ENCODE results near the gene HSPBAP1. TPM values are rescaled to one million over a fixed set of nuclear protein-coding genes. Genes with fewer than 3 reads are reported as not detected.

Gene HSPBAP1
- total and polyA plus RNA-seq, 4 donors: 8.3 to 10.1 (median 9.4) TPM

- Histone ChIP-seq H3K36me3 (ENCODE audit: control insufficient read depth, insufficient read depth, low read length) (no peaks in the 10 kb centered on the region), H3K27ac (ENCODE audit: low read depth, low read length) (no peak overlapping the region), H3K4me1 (ENCODE audit: control insufficient read depth, insufficient read depth, low read length) (no peaks in the 10 kb centered on the region), H3K9me3 (ENCODE audit: control insufficient read depth, insufficient read depth, low read length) (no peaks in the 10 kb centered on the region), H3K27me3 (ENCODE audit: control insufficient read depth, insufficient read depth, low read length) (no peaks in the 10 kb centered on the region), H3K4me3 (ENCODE audit: low read depth, low read length) (no peak overlapping the region)
- 91% methylated on average over 1 of the region's 2 CpGs for WGBS (ENCODE audit: insufficient coverage)
- no peak for DNase-seq (ENCODE audit: low read depth in 4 of 6, low spot score in 6 of 6)
Measured at GRCh38 chr3:122787872-122788271, 5.8 kb downstream of the HSPBAP1 start.

DNA sequence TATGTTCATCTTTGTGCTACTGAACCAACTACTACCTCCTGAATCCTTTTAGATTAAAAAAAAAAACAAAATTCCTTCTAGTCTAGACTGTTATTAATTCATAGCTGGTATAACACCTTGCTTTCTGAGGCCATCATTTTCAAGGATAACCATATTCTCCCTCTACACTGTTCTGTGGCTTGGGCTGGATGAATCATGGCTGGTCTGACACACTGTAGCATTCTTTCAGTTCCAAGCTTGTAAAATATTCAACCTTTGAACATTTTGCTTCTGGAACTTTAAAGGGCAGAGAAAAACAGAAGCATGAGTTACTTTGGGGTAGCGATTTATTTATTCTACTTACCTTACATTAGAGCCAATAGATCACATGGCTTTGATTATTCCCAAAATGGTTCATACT is 7.6 kb downstream of the HSPBAP1 start:
- DNase-seq (ENCODE audit: low read depth in 4 of 6, low spot score in 6 of 6): no peak
- H3K4me1 ChIP-seq (ENCODE audit: control insufficient read depth, insufficient read depth, low read length): no peaks in the 10 kb centered on the region
- no peaks in the 10 kb centered on the region for H3K9me3 ChIP-seq (ENCODE audit: control insufficient read depth, insufficient read depth, low read length)
- no peaks in the 10 kb centered on the region for H3K27me3 ChIP-seq (ENCODE audit: control insufficient read depth, insufficient read depth, low read length)
- whole genome bisulfite sequencing (ENCODE audit: insufficient coverage): no CpG with 5 or more reads among the region's 1 CpG
- H3K36me3 ChIP-seq (ENCODE audit: control insufficient read depth, insufficient read depth, low read length): no peaks in the 10 kb centered on the region
- H3K27ac ChIP-seq (ENCODE audit: low read depth, low read length): no peak overlapping the region
- no peak overlapping the region for H3K4me3 ChIP-seq (ENCODE audit: low read depth, low read length)

GRCh38 chr3:122785231-122785630 is 8.4 kb downstream of the HSPBAP1 start:
- Histone ChIP-seq H3K27ac (ENCODE audit: low read depth, low read length) (no peak overlapping the region), H3K9me3 (ENCODE audit: control insufficient read depth, insufficient read depth, low read length) (no peaks in the 10 kb centered on the region), H3K4me3 (ENCODE audit: low read depth, low read length) (no peak overlapping the region), H3K4me1 (ENCODE audit: control insufficient read depth, insufficient read depth, low read length) (no peaks in the 10 kb centered on the region), H3K36me3 (ENCODE audit: control insufficient read depth, insufficient read depth, low read length) (no peaks in the 10 kb centered on the region), H3K27me3 (ENCODE audit: control insufficient read depth, insufficient read depth, low read length) (no peaks in the 10 kb centered on the region)
- DNase-seq (ENCODE audit: low read depth in 4 of 6, low spot score in 6 of 6): no peak
- no CpG with 5 or more reads among the region's 1 CpG for WGBS (ENCODE audit: insufficient coverage)

- Histone ChIP-seq H3K27me3 (ENCODE audit: control insufficient read depth, insufficient read depth, low read length) (no peaks in the 10 kb centered on the region), H3K4me1 (ENCODE audit: control insufficient read depth, insufficient read depth, low read length) (no peaks in the 10 kb centered on the region), H3K4me3 (ENCODE audit: low read depth, low read length) (no peak overlapping the region), H3K36me3 (ENCODE audit: control insufficient read depth, insufficient read depth, low read length) (no peaks in the 10 kb centered on the region), H3K9me3 (ENCODE audit: control insufficient read depth, insufficient read depth, low read length) (no peaks in the 10 kb centered on the region), H3K27ac (ENCODE audit: low read depth, low read length) (no peak overlapping the region)
- WGBS (ENCODE audit: insufficient coverage): 100% methylated on average over 1 of the region's 1 CpG
- no peak for DNase-seq (ENCODE audit: low read depth in 4 of 6, low spot score in 6 of 6)
Measured at GRCh38 chr3:122784436-122784835, 9.2 kb downstream of the HSPBAP1 start.

DNA sequence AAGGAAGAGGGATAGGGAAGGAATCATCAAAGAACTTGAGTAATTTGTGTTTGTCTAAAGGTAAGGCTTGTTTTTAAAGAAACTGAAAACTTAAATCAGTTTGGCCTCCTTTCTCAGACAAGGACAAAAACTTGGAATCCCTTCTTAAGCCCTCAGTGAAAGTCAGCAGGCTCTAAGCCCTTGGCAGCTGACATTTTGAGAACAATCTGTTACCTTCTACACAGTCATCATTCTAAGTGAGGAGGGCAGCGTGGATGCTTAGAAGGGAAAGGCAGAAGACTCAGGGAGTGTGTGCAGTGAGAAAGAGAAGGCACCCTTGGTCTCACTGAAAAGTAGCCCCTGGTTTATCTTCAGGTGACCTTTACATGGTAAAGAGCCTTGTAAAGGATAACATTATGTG is 10.8 kb downstream of the HSPBAP1 start:
- Histone ChIP-seq H3K9me3 (ENCODE audit: control insufficient read depth, insufficient read depth, low read length) (no peaks in the 10 kb centered on the region), H3K36me3 (ENCODE audit: control insufficient read depth, insufficient read depth, low read length) (no peaks in the 10 kb centered on the region), H3K4me3 (ENCODE audit: low read depth, low read length) (no peak overlapping the region), H3K4me1 (ENCODE audit: control insufficient read depth, insufficient read depth, low read length) (no peaks in the 10 kb centered on the region), H3K27ac (ENCODE audit: low read depth, low read length) (no peak overlapping the region), H3K27me3 (ENCODE audit: control insufficient read depth, insufficient read depth, low read length) (no peaks in the 10 kb centered on the region)
- DNase-seq (ENCODE audit: low read depth in 4 of 6, low spot score in 6 of 6): no peak
- no CpG with 5 or more reads among the region's 1 CpG for WGBS (ENCODE audit: insufficient coverage)

- DNase-seq (ENCODE audit: low read depth in 4 of 6, low spot score in 6 of 6): no peak
- no CpG with 5 or more reads among the region's 3 CpGs for WGBS (ENCODE audit: insufficient coverage)
- H3K4me3 ChIP-seq (ENCODE audit: low read depth, low read length): no peak overlapping the region
- no peaks in the 10 kb centered on the region for H3K4me1 ChIP-seq (ENCODE audit: control insufficient read depth, insufficient read depth, low read length)
- H3K9me3 ChIP-seq (ENCODE audit: control insufficient read depth, insufficient read depth, low read length): no peaks in the 10 kb centered on the region
- no peak overlapping the region for H3K27ac ChIP-seq (ENCODE audit: low read depth, low read length)
- no peaks in the 10 kb centered on the region for H3K27me3 ChIP-seq (ENCODE audit: control insufficient read depth, insufficient read depth, low read length)
- no peaks in the 10 kb centered on the region for H3K36me3 ChIP-seq (ENCODE audit: control insufficient read depth, insufficient read depth, low read length)
Measured at GRCh38 chr3:122777563-122777962, 16.1 kb downstream of the HSPBAP1 start.

- no CpG with 5 or more reads among the region's 5 CpGs for WGBS (ENCODE audit: insufficient coverage)
- H3K9me3 ChIP-seq (ENCODE audit: control insufficient read depth, insufficient read depth, low read length): no peaks in the 10 kb centered on the region
- no peak overlapping the region for H3K4me3 ChIP-seq (ENCODE audit: low read depth, low read length)
- H3K4me1 ChIP-seq (ENCODE audit: control insufficient read depth, insufficient read depth, low read length): no peaks in the 10 kb centered on the region
- no peaks in the 10 kb centered on the region for H3K36me3 ChIP-seq (ENCODE audit: control insufficient read depth, insufficient read depth, low read length)
- H3K27me3 ChIP-seq (ENCODE audit: control insufficient read depth, insufficient read depth, low read length): no peaks in the 10 kb centered on the region
- H3K27ac ChIP-seq (ENCODE audit: low read depth, low read length): no peak overlapping the region
- no peak for DNase-seq (ENCODE audit: low read depth in 4 of 6, low spot score in 6 of 6)
Measured at GRCh38 chr3:122776675-122777468, 16.8 kb downstream of the HSPBAP1 start.

DNA sequence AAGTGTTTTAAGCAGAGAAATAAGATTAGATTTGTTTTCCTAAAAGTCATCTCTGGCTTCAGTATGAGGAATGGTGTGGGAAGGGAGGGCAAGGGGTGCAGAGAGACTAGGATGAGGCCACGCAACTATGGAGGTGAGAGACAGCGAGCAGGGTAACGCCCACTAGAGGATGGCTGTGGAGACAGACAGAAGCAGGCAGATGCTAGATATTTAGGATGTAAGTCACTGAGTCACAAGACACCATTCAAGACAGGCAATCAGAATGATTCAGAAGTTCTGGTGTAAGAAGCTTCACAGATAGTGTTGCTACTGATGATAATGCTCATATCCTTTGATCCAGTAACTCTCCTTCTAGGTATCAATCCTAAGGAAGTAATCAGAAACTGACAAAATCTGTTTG is 19.1 kb downstream of the HSPBAP1 start:
- Histone ChIP-seq H3K4me1 (ENCODE audit: control insufficient read depth, insufficient read depth, low read length) (no peaks in the 10 kb centered on the region), H3K9me3 (ENCODE audit: control insufficient read depth, insufficient read depth, low read length) (no peaks in the 10 kb centered on the region), H3K27me3 (ENCODE audit: control insufficient read depth, insufficient read depth, low read length) (no peaks in the 10 kb centered on the region), H3K4me3 (ENCODE audit: low read depth, low read length) (no peak overlapping the region), H3K27ac (ENCODE audit: low read depth, low read length) (no peak overlapping the region), H3K36me3 (ENCODE audit: control insufficient read depth, insufficient read depth, low read length) (peaks cover 2% of the 10 kb centered on the region)
- DNase-seq (ENCODE audit: low read depth in 4 of 6, low spot score in 6 of 6): no peak
- WGBS (ENCODE audit: insufficient coverage): no CpG with 5 or more reads among the region's 3 CpGs

DNA sequence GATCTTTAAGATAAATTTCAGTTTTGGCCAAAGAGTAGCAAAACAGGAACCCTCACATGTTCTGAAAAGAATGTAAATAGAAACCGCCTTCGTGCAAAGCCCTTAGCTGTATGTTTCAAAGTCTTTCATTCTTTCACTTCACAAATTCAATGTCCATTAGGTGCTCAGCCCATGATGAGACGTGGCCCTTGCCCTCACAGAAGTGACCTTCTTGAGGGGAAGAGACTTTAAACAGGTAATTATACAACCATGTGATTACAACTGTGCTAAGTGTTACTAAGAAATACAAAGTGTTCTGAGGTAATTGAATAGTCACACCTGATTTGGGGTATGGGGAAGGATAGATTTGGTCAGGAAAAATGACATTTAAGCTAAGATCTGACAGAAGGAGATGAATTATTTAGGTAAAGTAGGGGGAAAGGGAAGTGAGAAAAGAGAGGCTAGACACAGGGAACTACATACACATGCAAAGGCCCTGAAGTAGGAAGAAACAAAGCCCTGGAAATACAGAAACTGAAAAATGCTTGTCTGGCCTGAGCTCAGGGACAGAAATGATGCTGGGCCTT is 19.6 kb downstream of the HSPBAP1 start:
- no peak for DNase-seq (ENCODE audit: low read depth in 4 of 6, low spot score in 6 of 6)
- H3K27me3 ChIP-seq (ENCODE audit: control insufficient read depth, insufficient read depth, low read length): no peaks in the 10 kb centered on the region
- H3K9me3 ChIP-seq (ENCODE audit: control insufficient read depth, insufficient read depth, low read length): no peaks in the 10 kb centered on the region
- WGBS (ENCODE audit: insufficient coverage): no CpG with 5 or more reads among the region's 3 CpGs
- H3K4me3 ChIP-seq (ENCODE audit: low read depth, low read length): no peak overlapping the region
- H3K36me3 ChIP-seq (ENCODE audit: control insufficient read depth, insufficient read depth, low read length): peaks cover 2% of the 10 kb centered on the region
- no peak overlapping the region for H3K27ac ChIP-seq (ENCODE audit: low read depth, low read length)
- no peaks in the 10 kb centered on the region for H3K4me1 ChIP-seq (ENCODE audit: control insufficient read depth, insufficient read depth, low read length)

GRCh38 chr3:122772827-122773226 is 20.8 kb downstream of the HSPBAP1 start:
- Histone ChIP-seq H3K27ac (ENCODE audit: low read depth, low read length) (no peak overlapping the region), H3K4me3 (ENCODE audit: low read depth, low read length) (no peak overlapping the region), H3K27me3 (ENCODE audit: control insufficient read depth, insufficient read depth, low read length) (no peaks in the 10 kb centered on the region), H3K36me3 (ENCODE audit: control insufficient read depth, insufficient read depth, low read length) (peaks cover 2% of the 10 kb centered on the region), H3K9me3 (ENCODE audit: control insufficient read depth, insufficient read depth, low read length) (no peaks in the 10 kb centered on the region), H3K4me1 (ENCODE audit: control insufficient read depth, insufficient read depth, low read length) (no peaks in the 10 kb centered on the region)
- no peak for DNase-seq (ENCODE audit: low read depth in 4 of 6, low spot score in 6 of 6)
- WGBS (ENCODE audit: insufficient coverage): no CpG with 5 or more reads among the region's 1 CpG
